Gastrocnemius medialis (tissue), 4 donors: ENCODE measurements around the gene ARHGAP8. TPM values are rescaled to one million over a fixed set of nuclear protein-coding genes. Genes with fewer than 3 reads are reported as not detected.

Source experiments
- ATAC-seq, 2 donors: fragments of 150-250 bp; one replicate each; pipeline ENCODE4 v1.9.1; 2016
- DNase-seq, 2 donors: peaks; one replicate each; pipeline ENCODE4 v3.0.0-alpha.2; 2019
- H3K27ac ChIP-seq, 4 donors: fragments of 200-600 bp; sonication (generic); 1 replicate in 1 of 4; 2 replicates in 3 of 4; pipeline ENCODE4 v1.5.1; 2016 to 2018; ENCODE audit warnings: mild to moderate bottlenecking in 2 of 4, moderate library complexity in 1 of 4
- H3K27me3 ChIP-seq, 3 donors: fragments of 200-600 bp; sonication (generic) in 2 of 3; 1 replicate in 1 of 3; 2 replicates in 2 of 3; pipeline versions ENCODE4 v1.5.1 to v1.6.0; 2016 to 2019; ENCODE audit warnings: mild to moderate bottlenecking in 1 of 3, moderate library complexity in 1 of 3
- H3K36me3 ChIP-seq, 2 donors: fragments of 200-600 bp; sonication (generic) in 1 of 2; one replicate each; pipeline ENCODE4 v1.5.1; 2017 to 2018
- H3K4me1 ChIP-seq, 2 donors: fragments of 200-600 bp; sonication (generic) in 1 of 2; one replicate each; pipeline ENCODE4 v1.5.1; 2016 to 2017; ENCODE audit warnings: mild to moderate bottlenecking in 2 of 2
- H3K4me3 ChIP-seq, 4 donors: fragments of 200-600 bp; sonication (generic) in 3 of 4; 1 replicate in 1 of 4; 2 replicates in 3 of 4; pipeline ENCODE4 v1.5.1; 2016 to 2019; ENCODE audit warnings: mild to moderate bottlenecking in 2 of 4
- H3K9me3 ChIP-seq, 3 donors: fragments of 200-600 bp; sonication (generic) in 2 of 3; 1 replicate in 1 of 3; 2 replicates in 2 of 3; pipeline ENCODE4 v1.5.1; 2016 to 2019
- CTCF ChIP-seq, 5 experiments: fragments of 450-650 bp in 3 of 5; fragments of 200-600 bp in 2 of 5; sonication (generic) in 2 of 5; IDR thresholded peaks in 4 of 5; conservative IDR thresholded peaks in 1 of 5; 1 replicate in 4 of 5; 2 replicates in 1 of 5; pipeline ENCODE4 v1.5.1; 2016 to 2019; ENCODE audit warnings: antibody characterized with exemption in 5 of 5, mild to moderate bottlenecking in 3 of 5, moderate library complexity in 3 of 5
- POLR2A ChIP-seq, 2 donors: fragments of 450-650 bp; IDR thresholded peaks; one replicate each; pipeline ENCODE4 v1.6.1; 2017; ENCODE audit warnings: antibody characterized with exemption in 2 of 2, mild to moderate bottlenecking in 2 of 2, moderate library complexity in 2 of 2
- in situ Hi-C, 4 donors: fragments of 200-750 bp; cut with MboI; loops; one replicate each; pipeline versions ENCODE4 v1.15.0 to v1.8.0; 2017; ENCODE audit warnings: low sequenced_read_pairs in 4 of 4
- intact Hi-C: fragments of 100-400 bp; cut with DNase I; formaldehyde crosslinking; loops from one replicate; pipeline ENCODE4 v1.15.1; 2023; ENCODE audit warnings: low total_unique reads
- total RNA-seq, 4 donors: library from RNA; depleted of rRNA; stranded (reverse); fragments of >200 nt; gene quantifications; one replicate each; pipeline versions ENCODE4 v1.1.0 to v1.2.3, GENCODE V29; 2016

ARHGAP8 gene
- total RNA-seq, 4 donors from 2014 or later = not detected

- no peak for ATAC-seq
- Histone ChIP-seq H3K27ac (no peak overlapping the region), H3K4me3 (no peak overlapping the region), H3K9me3 (no peaks in the 10 kb centered on the region), H3K36me3 (no peaks in the 10 kb centered on the region), H3K4me1 (no peaks in the 10 kb centered on the region), H3K27me3 (no peaks in the 10 kb centered on the region)
- intact Hi-C loops = no loop called here
- in situ Hi-C loops = no loop called here
- DNase-seq = no peak
- TF ChIP-seq POLR2A (IDR thresholded peaks at IDR 0.05) = no peak
- TF ChIP-seq CTCF (IDR thresholded peaks at IDR 0.05 in 4 of 5, conservative IDR thresholded peaks at IDR 0.05 in 1 of 5) = no peak
Measured at GRCh38 chr22:44718418-44718817, 34.0 kb upstream of the ARHGAP8 start.

- no peak for TF ChIP-seq POLR2A (IDR thresholded peaks at IDR 0.05)
- no peak for TF ChIP-seq CTCF (IDR thresholded peaks at IDR 0.05 in 4 of 5, conservative IDR thresholded peaks at IDR 0.05 in 1 of 5)
- ATAC-seq (no peak), DNase-seq (no peak)
- intact Hi-C loops = no loop called here
- H3K27me3 ChIP-seq = no peaks in the 10 kb centered on the region
- no peaks in the 10 kb centered on the region for H3K9me3 ChIP-seq
- no peaks in the 10 kb centered on the region for H3K36me3 ChIP-seq
- H3K4me1 ChIP-seq = no peaks in the 10 kb centered on the region
- in situ Hi-C loops = no loop called here
- no peak overlapping the region for H3K4me3 ChIP-seq
- H3K27ac ChIP-seq = no peak overlapping the region
Measured at GRCh38 chr22:44719586-44720368, 32.6 kb upstream of the ARHGAP8 start.

GRCh38 chr22:44721213-44721612 is 31.2 kb upstream of the ARHGAP8 start:
- Histone ChIP-seq H3K9me3 (no peaks in the 10 kb centered on the region), H3K4me1 (no peaks in the 10 kb centered on the region), H3K4me3 (no peak overlapping the region), H3K36me3 (no peaks in the 10 kb centered on the region), H3K27ac (no peak overlapping the region), H3K27me3 (no peaks in the 10 kb centered on the region)
- intact Hi-C loops = no loop called here
- in situ Hi-C loops = no loop called here
- ATAC-seq (no peak), DNase-seq (no peak)
- TF ChIP-seq POLR2A (IDR thresholded peaks at IDR 0.05) (no peak), CTCF (IDR thresholded peaks at IDR 0.05 in 4 of 5, conservative IDR thresholded peaks at IDR 0.05 in 1 of 5) (no peak)

GRCh38 chr22:44722611-44723010 is 29.8 kb upstream of the ARHGAP8 start:
- intact Hi-C loops = no loop called here
- no peaks in the 10 kb centered on the region for H3K4me1 ChIP-seq
- no peak for DNase-seq
- no peak for ATAC-seq
- no peaks in the 10 kb centered on the region for H3K36me3 ChIP-seq
- no peaks in the 10 kb centered on the region for H3K27me3 ChIP-seq
- no peak overlapping the region for H3K27ac ChIP-seq
- TF ChIP-seq CTCF (IDR thresholded peaks at IDR 0.05 in 4 of 5, conservative IDR thresholded peaks at IDR 0.05 in 1 of 5) (no peak), POLR2A (IDR thresholded peaks at IDR 0.05) (no peak)
- H3K9me3 ChIP-seq = no peaks in the 10 kb centered on the region
- in situ Hi-C loops = no loop called here
- H3K4me3 ChIP-seq = no peak overlapping the region
